Measurements from ENCODE around the gene ELFN1. TPM values are rescaled to one million over a fixed set of nuclear protein-coding genes. Genes with fewer than 3 reads are reported as not detected.

The ELFN1 gene
- total RNA-seq, 1 donor from 2014 or later: 1.4 TPM

DNA sequence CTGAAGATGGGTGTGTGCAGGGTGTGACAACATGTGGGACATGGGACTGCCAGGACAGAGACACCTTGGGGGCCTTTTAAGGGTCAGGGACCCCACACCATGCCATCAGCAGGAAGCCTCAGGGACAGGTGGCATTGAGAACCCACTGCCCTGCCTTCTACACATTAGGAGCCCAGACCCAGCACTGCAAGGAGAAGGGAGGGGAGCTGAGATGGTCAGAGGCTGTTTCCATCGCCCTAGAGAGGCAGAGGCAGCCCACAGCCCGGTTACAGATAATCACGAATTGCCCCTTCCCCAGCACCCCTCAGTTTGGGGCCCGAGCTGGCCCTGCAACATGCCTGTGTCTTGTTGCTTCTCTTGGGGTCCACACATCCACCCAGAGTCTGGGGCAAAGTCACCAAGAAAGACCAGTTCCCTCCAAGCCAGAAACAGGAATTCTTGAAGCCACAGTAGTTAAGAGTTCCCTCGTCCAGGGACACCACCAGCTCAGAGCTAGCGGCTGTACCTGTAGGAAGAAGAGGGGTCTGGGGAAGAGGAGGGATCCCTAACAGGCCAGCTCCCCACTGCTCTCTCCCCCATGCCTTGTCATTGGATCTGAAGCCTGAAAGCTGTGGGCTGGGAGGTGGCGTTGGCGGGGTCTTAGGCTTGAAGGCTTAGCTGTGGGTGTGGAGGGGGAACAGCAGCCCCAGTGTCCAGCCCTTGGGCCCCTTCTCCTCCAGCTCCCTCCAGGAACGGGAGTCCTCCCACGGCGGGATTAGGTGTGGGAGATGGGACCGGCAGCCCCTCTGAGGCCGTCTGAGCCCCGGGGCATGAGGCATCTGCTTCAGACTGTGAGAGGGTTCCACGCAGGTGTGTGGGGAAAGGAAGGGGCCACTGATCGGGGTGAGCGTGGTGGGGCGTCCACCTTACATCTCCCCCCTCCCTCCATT, 44.8 kb upstream of the ELFN1 start:
- H3K36me3 ChIP-seq: no peaks in the 10 kb centered on the region
- no peaks in the 10 kb centered on the region for H3K9me3 ChIP-seq
- intact Hi-C loops (cut with DNase I): no loop called here
- H3K4me1 ChIP-seq: no peaks in the 10 kb centered on the region
- peaks cover 13% of the 10 kb centered on the region for H3K27me3 ChIP-seq (ENCODE audit: low read depth)
- no peak overlapping the region for H3K4me3 ChIP-seq
- no peak overlapping the region for H3K27ac ChIP-seq
- DNase-seq (no peak), ATAC-seq (peak in 1 of 2 donors; percentile 50)
- TF ChIP-seq, protein P1, sequence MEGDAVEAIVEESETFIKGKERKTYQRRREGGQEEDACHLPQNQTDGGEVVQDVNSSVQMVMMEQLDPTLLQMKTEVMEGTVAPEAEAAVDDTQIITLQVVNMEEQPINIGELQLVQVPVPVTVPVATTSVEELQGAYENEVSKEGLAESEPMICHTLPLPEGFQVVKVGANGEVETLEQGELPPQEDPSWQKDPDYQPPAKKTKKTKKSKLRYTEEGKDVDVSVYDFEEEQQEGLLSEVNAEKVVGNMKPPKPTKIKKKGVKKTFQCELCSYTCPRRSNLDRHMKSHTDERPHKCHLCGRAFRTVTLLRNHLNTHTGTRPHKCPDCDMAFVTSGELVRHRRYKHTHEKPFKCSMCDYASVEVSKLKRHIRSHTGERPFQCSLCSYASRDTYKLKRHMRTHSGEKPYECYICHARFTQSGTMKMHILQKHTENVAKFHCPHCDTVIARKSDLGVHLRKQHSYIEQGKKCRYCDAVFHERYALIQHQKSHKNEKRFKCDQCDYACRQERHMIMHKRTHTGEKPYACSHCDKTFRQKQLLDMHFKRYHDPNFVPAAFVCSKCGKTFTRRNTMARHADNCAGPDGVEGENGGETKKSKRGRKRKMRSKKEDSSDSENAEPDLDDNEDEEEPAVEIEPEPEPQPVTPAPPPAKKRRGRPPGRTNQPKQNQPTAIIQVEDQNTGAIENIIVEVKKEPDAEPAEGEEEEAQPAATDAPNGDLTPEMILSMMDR (IDR thresholded peaks at IDR 0.05): no peak

DNA sequence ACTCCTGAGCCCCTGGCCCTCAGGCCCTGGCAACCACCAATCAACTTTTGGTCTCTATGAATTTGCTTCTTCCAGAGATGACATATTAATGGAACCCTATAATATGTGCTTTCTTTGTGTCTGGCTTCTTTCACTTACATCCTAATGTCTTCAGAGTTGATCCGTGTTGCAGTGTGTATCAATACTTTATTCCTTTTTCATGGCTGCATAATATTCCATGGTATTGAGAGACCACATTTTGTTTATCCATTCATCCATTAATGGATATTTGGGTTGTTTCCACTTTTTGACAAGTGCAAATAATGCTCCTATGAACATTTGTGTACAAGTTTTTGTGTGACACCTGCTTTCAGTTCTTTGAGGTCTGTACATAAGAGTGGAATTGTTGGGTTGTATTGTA, 43.3 kb upstream of the ELFN1 start:
- ATAC-seq (no peak), DNase-seq (no peak)
- intact Hi-C loops (cut with DNase I): no loop called here
- H3K9me3 ChIP-seq: no peaks in the 10 kb centered on the region
- no peak overlapping the region for H3K4me3 ChIP-seq
- peaks cover 13% of the 10 kb centered on the region for H3K27me3 ChIP-seq (ENCODE audit: low read depth)
- H3K4me1 ChIP-seq: no peaks in the 10 kb centered on the region
- H3K27ac ChIP-seq: no peak overlapping the region
- H3K36me3 ChIP-seq: no peaks in the 10 kb centered on the region
- TF ChIP-seq, protein P1 (IDR thresholded peaks at IDR 0.05): no peak

DNA sequence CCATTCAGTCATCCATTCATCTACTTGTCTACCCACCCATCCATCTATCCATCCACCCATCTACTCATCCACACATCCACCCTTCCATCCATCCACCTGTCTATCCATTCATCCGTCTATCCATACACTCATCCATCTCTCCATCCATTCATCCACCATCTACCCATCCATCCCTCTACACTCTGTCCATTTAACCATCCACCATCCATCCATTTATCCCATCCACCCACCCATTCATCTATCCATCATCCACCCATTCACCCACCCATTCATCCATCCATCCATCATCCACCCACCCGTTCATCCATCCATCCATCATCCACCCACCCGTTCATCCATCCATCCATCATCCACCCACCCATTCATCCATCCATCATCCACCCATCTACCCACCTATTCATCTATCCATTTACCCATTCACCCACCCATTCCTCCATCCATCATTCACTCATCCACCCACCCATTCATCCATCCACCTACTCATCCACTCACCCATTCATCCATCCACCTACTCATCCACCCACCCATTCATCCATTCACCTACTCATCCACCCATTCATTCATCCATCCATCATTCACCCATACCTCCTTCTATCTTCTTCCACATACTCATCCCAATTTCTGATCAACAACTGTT, 39.3 kb upstream of the ELFN1 start:
- intact Hi-C loops (cut with DNase I): no loop called here
- Histone ChIP-seq H3K9me3 (peaks cover 13% of the 10 kb centered on the region), H3K4me3 (no peak overlapping the region), H3K4me1 (no peaks in the 10 kb centered on the region), H3K36me3 (no peaks in the 10 kb centered on the region), H3K27me3 (ENCODE audit: low read depth) (peaks cover 28% of the 10 kb centered on the region), H3K27ac (no peak overlapping the region)
- no peak for ATAC-seq
- TF ChIP-seq, protein P1 (IDR thresholded peaks at IDR 0.05): no peak
- no peak for DNase-seq

DNA sequence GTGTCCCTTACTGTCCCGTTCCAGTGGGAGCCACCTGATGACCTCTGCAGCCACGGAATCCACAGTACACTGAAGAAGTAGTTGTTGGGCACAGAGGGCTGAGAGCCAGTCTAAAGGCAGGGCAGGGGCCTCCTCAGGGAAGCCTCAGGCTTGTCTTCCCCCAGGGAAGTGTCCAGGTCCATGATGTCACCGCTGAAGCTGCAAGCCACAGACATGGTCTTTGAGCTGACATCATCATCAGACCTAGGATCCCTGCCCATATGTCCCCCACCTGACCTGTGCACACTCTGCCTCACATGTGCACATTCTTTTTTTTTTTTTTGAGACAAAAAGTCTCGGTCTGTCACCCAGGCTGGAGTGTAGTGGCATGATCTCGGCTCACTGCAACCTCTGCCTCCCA, 38.4 kb upstream of the ELFN1 start:
- no peak overlapping the region for H3K27ac ChIP-seq
- H3K36me3 ChIP-seq: no peaks in the 10 kb centered on the region
- H3K4me1 ChIP-seq: no peaks in the 10 kb centered on the region
- intact Hi-C loops (cut with DNase I): no loop called here
- ATAC-seq: no peak
- H3K27me3 ChIP-seq (ENCODE audit: low read depth): peaks cover 28% of the 10 kb centered on the region
- H3K9me3 ChIP-seq: peaks cover 20% of the 10 kb centered on the region
- H3K4me3 ChIP-seq: no peak overlapping the region
- DNase-seq: no peak
- TF ChIP-seq, protein P1 (IDR thresholded peaks at IDR 0.05): no peak

- no peak overlapping the region for H3K4me3 ChIP-seq
- H3K36me3 ChIP-seq: no peaks in the 10 kb centered on the region
- DNase-seq (no peak), ATAC-seq (no peak)
- intact Hi-C loops (cut with DNase I): no loop called here
- H3K27ac ChIP-seq: no peak overlapping the region
- H3K9me3 ChIP-seq: peaks cover 28% of the 10 kb centered on the region
- TF ChIP-seq, protein P1 (IDR thresholded peaks at IDR 0.05): no peak
- H3K27me3 ChIP-seq (ENCODE audit: low read depth): peaks cover 28% of the 10 kb centered on the region
- H3K4me1 ChIP-seq: no peaks in the 10 kb centered on the region
These were observed 37.6 kb upstream of the ELFN1 start for GRCh38 chr7:1632506-1632905.

Data from lower lobe of right lung (tissue), 2 donors.